HepG2 (cell line): Measurements from ENCODE around the gene BFAR. TPM values are rescaled to one million over a fixed set of nuclear protein-coding genes. Genes with fewer than 3 reads are reported as not detected.

Source experiments
- ARNT ChIP-seq: fragments of 450-650 bp; IDR thresholded peaks from 2 replicates; pipeline ENCODE4 v1.6.1; 2017
- ATRX ChIP-seq: sonication (generic); formaldehyde crosslinking; IDR thresholded peaks from 2 replicates; pipeline ENCODE4 v1.4.0; 2020; ENCODE audit warnings: missing genetic modification reagents, borderline replicate concordance
- GTF2F1 ChIP-seq: fragments of 150-350 bp; IDR thresholded peaks from 2 replicates; pipeline ENCODE4 v1.6.1; 2014; ENCODE audit warnings: low read length
- HOXA9 ChIP-seq: sonication (generic); formaldehyde crosslinking; IDR thresholded peaks from 2 replicates; pipeline ENCODE4 v1.8.1; 2022; ENCODE audit warnings: missing genetic modification reagents, mild to moderate bottlenecking, moderate library complexity, borderline replicate concordance
- MED8 ChIP-seq: sonication (generic); formaldehyde crosslinking; IDR thresholded peaks from 2 replicates; pipeline ENCODE4 v1.8.1; 2023; ENCODE audit warnings: mild to moderate bottlenecking, missing genetic modification reagents; ENCODE audit not compliant: insufficient replicate concordance
- SATB2 ChIP-seq: sonication (generic); formaldehyde crosslinking; IDR thresholded peaks from 2 replicates; pipeline ENCODE4 v1.5.0; 2020; ENCODE audit warnings: missing genetic modification reagents
- SIX4 ChIP-seq: sonication (generic); formaldehyde crosslinking; IDR thresholded peaks from 2 replicates; pipeline ENCODE4 v1.4.0; 2020; ENCODE audit warnings: missing genetic modification reagents
- TOPORS ChIP-seq: sonication (generic); formaldehyde crosslinking; IDR thresholded peaks from 2 replicates; pipeline ENCODE4 v1.8.0; 2023; ENCODE audit warnings: mild to moderate bottlenecking, missing genetic modification reagents
- ZMAT3 ChIP-seq: sonication (generic); formaldehyde crosslinking; conservative IDR thresholded peaks from 2 replicates; pipeline ENCODE4 v1.7.0; 2021; ENCODE audit warnings: missing genetic modification reagents
- polyA plus RNA-seq, 8 experiments: library from polyadenylated mRNA; depleted of rRNA in 3 of 8; stranded (reverse) in 7 of 8; unstranded in 1 of 8; fragments of >200 nt; fragmentation: Illumina TruSeq in 4 of 8; extraction: Trizol in 4 of 8; gene quantifications; 2 replicates each; pipeline versions ENCODE4 v1.2.1 to v1.2.3, GENCODE V29; 2011 to 2016; ENCODE audit warnings: low read depth in 4 of 8, missing spikeins in 1 of 8, mixed read lengths in 1 of 8; ENCODE audit not compliant: insufficient read depth in 1 of 8
- total RNA-seq, 5 experiments: library from RNA; depleted of rRNA; stranded (reverse); fragments of >200 nt; fragmentation: Illumina TruSeq; extraction: Trizol; gene quantifications; 2 replicates each; pipeline ENCODE4 v1.2.3, GENCODE V29; 2016; ENCODE audit warnings: low read depth in 1 of 5
- TF ChIP-seq, protein P1 (sequence below): fragments of 450-650 bp; IDR thresholded peaks from 2 replicates; pipeline ENCODE4 v1.6.1; 2017; ENCODE audit warnings: mild to moderate bottlenecking
- TF ChIP-seq, protein P2 (sequence below): sonication (generic); formaldehyde crosslinking; IDR thresholded peaks from 2 replicates; pipeline ENCODE4 v1.5.0; 2020; ENCODE audit warnings: missing genetic modification reagents, mild to moderate bottlenecking, borderline replicate concordance
- TF ChIP-seq, protein P3 (sequence below): sonication (generic); formaldehyde crosslinking; IDR thresholded peaks from 2 replicates; pipeline ENCODE4 v1.4.0; 2020; ENCODE audit warnings: missing genetic modification reagents
- TF ChIP-seq, protein P4 (sequence below): sonication (generic); formaldehyde crosslinking; conservative IDR thresholded peaks from 2 replicates; pipeline ENCODE4 v1.4.0; 2020; ENCODE audit warnings: missing genetic modification reagents
- TF ChIP-seq, protein P5 (sequence below): sonication (generic); formaldehyde crosslinking; IDR thresholded peaks from 2 replicates; pipeline ENCODE4 v1.9.0; 2021; ENCODE audit warnings: missing genetic modification reagents, mild to moderate bottlenecking, borderline replicate concordance
- TF ChIP-seq, protein P6 (sequence below): sonication (generic); formaldehyde crosslinking; conservative IDR thresholded peaks from 2 replicates; pipeline ENCODE4 v1.8.0; 2022; ENCODE audit warnings: missing genetic modification reagents

Gene BFAR
- total and polyA plus RNA-seq, 2 of the 13 experiments (the other 11 are each of a cell fraction or from before 2014, with no cell fraction given) = 96.9 to 120 TPM

DNA sequence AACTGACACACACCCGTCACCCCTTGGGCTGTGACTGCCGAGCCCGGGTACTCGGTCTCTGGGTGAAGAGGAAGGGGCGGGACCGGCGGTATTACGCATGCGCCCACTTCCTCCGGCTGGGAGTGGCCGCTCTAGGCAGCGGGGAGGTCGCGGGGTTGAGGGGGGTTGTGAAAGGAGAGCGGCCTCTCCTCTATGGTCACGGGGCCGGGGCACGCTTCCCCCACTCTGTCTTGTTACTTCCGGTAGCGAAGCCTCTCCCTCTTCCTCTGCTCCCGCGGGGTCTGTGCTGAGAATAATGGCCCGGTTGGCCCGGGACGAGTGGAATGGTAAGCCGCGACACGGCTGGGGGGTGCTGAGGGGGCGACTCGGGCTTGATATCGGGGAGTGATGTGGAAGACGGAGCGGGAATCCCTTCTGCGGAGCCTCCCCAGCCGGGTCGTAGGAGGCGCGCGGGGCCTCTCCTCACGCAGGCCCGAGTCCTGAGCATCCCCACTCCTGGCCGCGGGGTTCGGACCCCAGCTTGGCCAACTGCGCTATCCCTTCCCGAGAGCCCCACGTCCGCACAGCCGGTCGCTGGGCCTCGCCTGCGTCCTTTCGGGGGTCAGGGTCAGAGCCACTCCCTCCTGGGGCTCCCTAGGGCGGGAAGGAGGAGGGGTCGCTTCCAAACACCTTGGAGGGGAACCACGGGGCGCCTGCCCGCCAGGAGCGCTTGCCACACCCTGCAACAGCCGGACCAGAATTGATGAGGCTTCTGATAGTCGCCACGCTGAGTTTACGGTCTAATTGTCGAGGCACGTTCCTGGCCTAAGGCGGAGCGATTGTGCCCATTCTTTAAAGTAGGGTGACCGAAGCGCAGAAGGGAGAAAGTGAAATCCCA lies at the start of gene BFAR (continued):
- TF ChIP-seq GTF2F1 = peak; percentile 92
- TF ChIP-seq, protein P1, sequence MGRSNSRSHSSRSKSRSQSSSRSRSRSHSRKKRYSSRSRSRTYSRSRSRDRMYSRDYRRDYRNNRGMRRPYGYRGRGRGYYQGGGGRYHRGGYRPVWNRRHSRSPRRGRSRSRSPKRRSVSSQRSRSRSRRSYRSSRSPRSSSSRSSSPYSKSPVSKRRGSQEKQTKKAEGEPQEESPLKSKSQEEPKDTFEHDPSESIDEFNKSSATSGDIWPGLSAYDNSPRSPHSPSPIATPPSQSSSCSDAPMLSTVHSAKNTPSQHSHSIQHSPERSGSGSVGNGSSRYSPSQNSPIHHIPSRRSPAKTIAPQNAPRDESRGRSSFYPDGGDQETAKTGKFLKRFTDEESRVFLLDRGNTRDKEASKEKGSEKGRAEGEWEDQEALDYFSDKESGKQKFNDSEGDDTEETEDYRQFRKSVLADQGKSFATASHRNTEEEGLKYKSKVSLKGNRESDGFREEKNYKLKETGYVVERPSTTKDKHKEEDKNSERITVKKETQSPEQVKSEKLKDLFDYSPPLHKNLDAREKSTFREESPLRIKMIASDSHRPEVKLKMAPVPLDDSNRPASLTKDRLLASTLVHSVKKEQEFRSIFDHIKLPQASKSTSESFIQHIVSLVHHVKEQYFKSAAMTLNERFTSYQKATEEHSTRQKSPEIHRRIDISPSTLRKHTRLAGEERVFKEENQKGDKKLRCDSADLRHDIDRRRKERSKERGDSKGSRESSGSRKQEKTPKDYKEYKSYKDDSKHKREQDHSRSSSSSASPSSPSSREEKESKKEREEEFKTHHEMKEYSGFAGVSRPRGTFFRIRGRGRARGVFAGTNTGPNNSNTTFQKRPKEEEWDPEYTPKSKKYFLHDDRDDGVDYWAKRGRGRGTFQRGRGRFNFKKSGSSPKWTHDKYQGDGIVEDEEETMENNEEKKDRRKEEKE = no peak
- peak; percentile 85; the same call in 1 of the 2 replicates for TF ChIP-seq TOPORS (CRISPR knock-in tag)
- TF ChIP-seq, protein P2, sequence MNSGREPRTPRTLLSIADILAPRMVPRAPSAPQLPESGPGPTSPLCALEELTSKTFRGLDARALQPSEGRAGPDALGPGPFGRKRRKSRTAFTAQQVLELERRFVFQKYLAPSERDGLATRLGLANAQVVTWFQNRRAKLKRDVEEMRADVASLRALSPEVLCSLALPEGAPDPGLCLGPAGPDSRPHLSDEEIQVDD (CRISPR knock-in tag) = peak; percentile 89
- TF ChIP-seq ATRX (CRISPR knock-in tag) = no peak
- TF ChIP-seq, protein P3, sequence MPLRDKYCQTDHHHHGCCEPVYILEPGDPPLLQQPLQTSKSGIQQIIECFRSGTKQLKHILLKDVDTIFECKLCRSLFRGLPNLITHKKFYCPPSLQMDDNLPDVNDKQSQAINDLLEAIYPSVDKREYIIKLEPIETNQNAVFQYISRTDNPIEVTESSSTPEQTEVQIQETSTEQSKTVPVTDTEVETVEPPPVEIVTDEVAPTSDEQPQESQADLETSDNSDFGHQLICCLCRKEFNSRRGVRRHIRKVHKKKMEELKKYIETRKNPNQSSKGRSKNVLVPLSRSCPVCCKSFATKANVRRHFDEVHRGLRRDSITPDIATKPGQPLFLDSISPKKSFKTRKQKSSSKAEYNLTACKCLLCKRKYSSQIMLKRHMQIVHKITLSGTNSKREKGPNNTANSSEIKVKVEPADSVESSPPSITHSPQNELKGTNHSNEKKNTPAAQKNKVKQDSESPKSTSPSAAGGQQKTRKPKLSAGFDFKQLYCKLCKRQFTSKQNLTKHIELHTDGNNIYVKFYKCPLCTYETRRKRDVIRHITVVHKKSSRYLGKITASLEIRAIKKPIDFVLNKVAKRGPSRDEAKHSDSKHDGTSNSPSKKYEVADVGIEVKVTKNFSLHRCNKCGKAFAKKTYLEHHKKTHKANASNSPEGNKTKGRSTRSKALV (CRISPR knock-in tag) = peak; percentile 62; the same call in 1 of the 2 replicates
- TF ChIP-seq, protein P4, sequence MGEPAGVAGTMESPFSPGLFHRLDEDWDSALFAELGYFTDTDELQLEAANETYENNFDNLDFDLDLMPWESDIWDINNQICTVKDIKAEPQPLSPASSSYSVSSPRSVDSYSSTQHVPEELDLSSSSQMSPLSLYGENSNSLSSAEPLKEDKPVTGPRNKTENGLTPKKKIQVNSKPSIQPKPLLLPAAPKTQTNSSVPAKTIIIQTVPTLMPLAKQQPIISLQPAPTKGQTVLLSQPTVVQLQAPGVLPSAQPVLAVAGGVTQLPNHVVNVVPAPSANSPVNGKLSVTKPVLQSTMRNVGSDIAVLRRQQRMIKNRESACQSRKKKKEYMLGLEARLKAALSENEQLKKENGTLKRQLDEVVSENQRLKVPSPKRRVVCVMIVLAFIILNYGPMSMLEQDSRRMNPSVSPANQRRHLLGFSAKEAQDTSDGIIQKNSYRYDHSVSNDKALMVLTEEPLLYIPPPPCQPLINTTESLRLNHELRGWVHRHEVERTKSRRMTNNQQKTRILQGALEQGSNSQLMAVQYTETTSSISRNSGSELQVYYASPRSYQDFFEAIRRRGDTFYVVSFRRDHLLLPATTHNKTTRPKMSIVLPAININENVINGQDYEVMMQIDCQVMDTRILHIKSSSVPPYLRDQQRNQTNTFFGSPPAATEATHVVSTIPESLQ (CRISPR knock-in tag) = peak; percentile 96; the same call in 1 of the 2 replicates
- peak; percentile 88; the same call in 1 of the 2 replicates for TF ChIP-seq ZMAT3
- peak; percentile 33 for TF ChIP-seq MED8 (CRISPR knock-in tag)
- peak; percentile 92 for TF ChIP-seq SATB2 (CRISPR knock-in tag)
- TF ChIP-seq ARNT = no peak
- TF ChIP-seq, protein P5, sequence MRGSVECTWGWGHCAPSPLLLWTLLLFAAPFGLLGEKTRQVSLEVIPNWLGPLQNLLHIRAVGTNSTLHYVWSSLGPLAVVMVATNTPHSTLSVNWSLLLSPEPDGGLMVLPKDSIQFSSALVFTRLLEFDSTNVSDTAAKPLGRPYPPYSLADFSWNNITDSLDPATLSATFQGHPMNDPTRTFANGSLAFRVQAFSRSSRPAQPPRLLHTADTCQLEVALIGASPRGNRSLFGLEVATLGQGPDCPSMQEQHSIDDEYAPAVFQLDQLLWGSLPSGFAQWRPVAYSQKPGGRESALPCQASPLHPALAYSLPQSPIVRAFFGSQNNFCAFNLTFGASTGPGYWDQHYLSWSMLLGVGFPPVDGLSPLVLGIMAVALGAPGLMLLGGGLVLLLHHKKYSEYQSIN (CRISPR knock-in tag) = no peak
- no peak for TF ChIP-seq SIX4
- TF ChIP-seq HOXA9 (CRISPR knock-in tag) = peak; percentile 76; the same call in 1 of the 2 replicates
- TF ChIP-seq, protein P6, sequence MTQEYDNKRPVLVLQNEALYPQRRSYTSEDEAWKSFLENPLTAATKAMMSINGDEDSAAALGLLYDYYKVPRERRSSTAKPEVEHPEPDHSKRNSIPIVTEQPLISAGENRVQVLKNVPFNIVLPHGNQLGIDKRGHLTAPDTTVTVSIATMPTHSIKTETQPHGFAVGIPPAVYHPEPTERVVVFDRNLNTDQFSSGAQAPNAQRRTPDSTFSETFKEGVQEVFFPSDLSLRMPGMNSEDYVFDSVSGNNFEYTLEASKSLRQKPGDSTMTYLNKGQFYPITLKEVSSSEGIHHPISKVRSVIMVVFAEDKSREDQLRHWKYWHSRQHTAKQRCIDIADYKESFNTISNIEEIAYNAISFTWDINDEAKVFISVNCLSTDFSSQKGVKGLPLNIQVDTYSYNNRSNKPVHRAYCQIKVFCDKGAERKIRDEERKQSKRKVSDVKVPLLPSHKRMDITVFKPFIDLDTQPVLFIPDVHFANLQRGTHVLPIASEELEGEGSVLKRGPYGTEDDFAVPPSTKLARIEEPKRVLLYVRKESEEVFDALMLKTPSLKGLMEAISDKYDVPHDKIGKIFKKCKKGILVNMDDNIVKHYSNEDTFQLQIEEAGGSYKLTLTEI (CRISPR knock-in tag) = no peak
